ENCODE data around the gene ALG9.
A peak's percentile ranks its signal among the peaks of the same experiment; 100 is the strongest.
"Not testable (repeated sequence)": the region's sequence is repeated elsewhere in the genome, so short reads cannot be mapped to it uniquely, and the experiment has no call there.

The ALG9 gene, protein sequence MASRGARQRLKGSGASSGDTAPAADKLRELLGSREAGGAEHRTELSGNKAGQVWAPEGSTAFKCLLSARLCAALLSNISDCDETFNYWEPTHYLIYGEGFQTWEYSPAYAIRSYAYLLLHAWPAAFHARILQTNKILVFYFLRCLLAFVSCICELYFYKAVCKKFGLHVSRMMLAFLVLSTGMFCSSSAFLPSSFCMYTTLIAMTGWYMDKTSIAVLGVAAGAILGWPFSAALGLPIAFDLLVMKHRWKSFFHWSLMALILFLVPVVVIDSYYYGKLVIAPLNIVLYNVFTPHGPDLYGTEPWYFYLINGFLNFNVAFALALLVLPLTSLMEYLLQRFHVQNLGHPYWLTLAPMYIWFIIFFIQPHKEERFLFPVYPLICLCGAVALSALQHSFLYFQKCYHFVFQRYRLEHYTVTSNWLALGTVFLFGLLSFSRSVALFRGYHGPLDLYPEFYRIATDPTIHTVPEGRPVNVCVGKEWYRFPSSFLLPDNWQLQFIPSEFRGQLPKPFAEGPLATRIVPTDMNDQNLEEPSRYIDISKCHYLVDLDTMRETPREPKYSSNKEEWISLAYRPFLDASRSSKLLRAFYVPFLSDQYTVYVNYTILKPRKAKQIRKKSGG

GRCh38 chr11:111870886-111871692 lies at the start of gene ALG9:
TSS of gene ALG9 (minus strand) at chr11:111871581. CDS start at chr11:111871482, 99 bp downstream.
- peak; percentile 68 for DNase-seq (ENCODE audit: low spot score)

DNA sequence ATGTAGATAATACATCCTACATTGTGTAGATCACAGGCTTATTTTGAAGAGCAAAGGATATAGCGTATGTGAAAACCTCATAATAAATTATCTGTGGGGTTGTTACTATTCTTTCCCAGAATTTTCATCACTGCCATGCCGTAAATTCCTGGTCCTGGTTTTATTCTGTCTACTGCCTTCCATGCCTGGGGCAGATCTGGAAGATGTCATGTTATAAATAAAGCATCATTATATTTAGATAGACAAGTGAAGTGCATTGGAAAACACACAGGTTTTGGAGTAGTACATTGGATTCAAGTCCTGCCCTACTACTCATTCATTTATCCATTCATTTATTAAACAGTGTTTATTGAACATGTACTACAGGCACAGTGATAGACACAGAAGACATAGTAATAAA lies 49.5 kb upstream of the ALG9 start:
- no peak for DNase-seq (ENCODE audit: low spot score)

- no peak for DNase-seq (ENCODE audit: low spot score)
Measured at GRCh38 chr11:111918390-111919256, 47.2 kb upstream of the ALG9 start, which contains the start of gene C11orf52. TSS of gene C11orf52 (plus strand) at chr11:111918913. CDS start at chr11:111918973, 60 bp downstream.

DNA sequence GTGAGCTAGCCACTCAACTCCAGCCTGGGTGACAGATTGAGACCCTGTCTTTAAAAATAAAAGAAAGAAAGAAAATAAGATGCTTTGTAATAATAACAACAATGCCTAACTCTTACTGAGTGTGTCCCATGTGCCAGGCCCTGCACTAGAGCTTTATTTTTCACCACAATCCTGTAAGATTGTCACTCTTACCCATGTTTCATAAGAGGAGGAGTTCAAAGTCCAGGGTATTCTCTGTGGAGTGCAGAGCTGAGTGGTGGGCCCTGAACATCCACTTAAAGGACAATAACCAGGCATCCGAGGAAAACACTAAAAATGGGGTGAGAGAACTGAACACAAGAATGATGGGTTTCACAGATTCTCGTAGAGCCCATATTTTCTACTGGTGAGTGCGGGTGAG lies 46.4 kb upstream of the ALG9 start:
- no peak for DNase-seq (ENCODE audit: low spot score)

DNA sequence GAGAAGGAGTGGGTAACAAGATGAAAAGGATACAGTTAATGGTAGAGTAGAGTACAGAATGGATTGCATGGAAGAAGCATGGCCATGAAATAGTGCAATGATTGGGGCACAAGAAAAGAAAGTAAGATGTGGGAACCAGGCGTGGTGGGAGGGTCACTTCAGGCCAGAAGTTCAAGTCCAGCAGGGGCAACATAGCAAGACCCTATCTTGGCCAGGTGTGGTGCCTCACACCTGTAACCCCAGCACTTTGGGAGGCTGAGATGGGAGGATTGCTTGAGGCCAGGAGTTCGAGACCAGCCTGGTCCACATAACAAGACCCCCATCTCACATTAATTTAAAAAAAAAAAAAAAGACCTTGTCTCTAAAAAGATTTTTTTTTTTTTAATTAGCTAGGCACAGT lies 45.9 kb upstream of the ALG9 start:
- no peak for DNase-seq (ENCODE audit: low spot score)

GRCh38 chr11:111916768-111917167 lies 45.4 kb upstream of the ALG9 start:
- DNase-seq (ENCODE audit: low spot score), result no peak

- DNase-seq (ENCODE audit: low spot score), result peak; percentile 97
Measured at GRCh38 chr11:111913997-111914396, 42.6 kb upstream of the ALG9 start.

DNA sequence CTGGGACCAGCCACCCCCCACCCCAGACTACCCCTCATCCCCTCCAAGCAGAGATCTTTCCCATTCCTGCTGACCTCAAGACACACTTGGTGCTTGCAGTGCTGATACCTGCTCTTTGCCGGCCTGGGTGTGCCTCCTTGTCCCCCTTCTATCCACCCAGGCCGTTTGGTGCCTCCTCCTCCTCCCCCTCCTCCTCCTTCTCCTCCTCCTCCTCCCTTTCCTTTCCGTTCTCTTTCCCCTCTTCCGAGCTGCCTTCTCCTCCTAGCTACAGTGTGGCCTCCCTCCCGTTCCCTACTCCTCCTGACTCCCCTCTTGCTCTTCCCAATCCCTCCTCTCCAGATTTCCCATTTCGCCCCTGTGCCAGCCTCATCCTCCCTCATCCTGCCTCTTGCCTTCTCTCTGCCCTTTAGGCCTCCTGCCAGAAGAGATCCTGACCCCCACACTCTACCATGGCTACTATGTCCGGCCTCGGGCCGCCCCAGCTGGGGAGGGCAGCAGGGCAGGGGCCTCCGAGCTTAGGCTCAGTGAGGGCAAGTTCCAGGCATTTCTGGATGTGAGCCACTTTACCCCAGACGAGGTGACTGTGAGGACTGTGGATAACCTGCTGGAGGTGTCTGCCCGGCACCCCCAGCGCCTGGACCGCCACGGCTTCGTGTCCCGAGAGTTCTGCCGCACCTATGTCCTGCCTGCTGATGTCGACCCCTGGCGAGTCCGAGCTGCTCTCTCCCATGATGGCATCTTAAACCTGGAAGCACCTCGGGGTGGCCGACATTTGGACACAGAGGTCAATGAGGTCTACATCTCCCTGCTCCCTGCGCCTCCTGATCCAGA lies 41.9 kb upstream of the ALG9 start:
- DNase-seq (ENCODE audit: low spot score), result peak; percentile 61

DNA sequence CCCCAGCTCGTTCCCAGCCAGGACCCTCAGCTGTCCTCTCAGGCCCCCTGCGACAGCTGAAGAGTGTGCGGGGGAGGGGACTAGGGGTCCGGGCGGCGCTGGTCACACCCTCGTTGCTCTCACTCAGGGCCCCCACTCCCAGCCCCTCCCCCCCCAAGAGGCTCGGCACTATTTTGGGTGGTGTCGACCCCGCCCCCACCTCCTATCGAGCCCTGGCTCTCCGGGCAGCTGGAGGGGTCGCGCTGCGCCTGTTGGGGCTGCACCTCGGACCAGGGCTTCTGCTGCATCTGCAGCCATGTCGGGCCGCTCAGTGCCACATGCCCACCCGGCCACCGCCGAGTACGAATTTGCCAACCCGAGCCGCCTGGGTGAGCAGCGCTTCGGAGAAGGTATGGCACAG lies 41.2 kb upstream of the ALG9 start, which contains the start of gene HSPB2:
Gene HSPB2 (plus strand): TSS at position 200 of the 400 bp plus-strand sequence. CDS start 96 bp downstream, at position 296.
- peak; percentile 52 for DNase-seq (ENCODE audit: low spot score)

DNA sequence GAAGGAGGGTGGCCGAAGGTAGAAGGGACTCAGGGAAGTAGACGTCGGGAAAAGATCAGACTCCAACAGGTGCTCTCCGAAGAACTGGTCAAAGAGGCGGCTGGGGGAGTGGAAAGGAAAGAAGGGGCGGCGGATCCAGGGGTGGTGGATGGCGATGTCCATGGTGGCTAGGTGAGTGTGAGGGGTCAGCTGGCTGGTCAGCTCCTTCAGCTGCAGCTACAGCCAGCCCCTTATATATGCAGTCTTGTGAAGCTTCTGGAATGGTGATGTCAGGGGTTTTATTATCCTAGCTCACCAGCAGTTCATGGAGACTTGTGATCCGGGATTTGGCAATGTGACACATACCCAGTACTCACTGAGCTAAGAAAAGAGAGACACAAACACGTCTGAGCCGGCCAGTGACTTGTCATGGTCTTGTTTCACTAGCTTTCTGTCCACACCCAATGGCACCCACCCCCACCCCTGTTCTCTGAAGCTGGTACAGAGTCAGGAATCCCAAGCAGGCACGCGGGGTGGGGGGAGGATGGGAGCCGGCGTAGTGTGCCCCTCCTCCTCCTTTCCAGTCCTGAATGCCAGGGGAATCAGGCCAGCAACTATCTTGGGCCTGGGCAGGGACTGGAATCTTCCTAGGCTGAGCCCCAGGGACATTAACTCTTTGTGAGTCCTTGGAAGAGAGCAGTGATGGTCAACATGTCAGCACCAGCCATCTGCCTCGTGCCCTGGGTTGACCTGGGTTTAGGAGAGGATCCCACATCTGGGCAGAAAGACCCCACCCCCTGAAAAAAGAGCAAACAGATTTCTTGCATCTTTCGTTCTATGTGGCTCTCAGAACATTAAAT lies 40.4 kb upstream of the ALG9 start, which contains the start of gene CRYAB:
Gene CRYAB (minus strand): TSS at position 208 of the 839 bp plus-strand sequence. CDS start 46 bp downstream, at position 162.
- DNase-seq (ENCODE audit: low spot score), result peak; percentile 98

GRCh38 chr11:111910676-111911562 lies 39.5 kb upstream of the ALG9 start:
- DNase-seq (ENCODE audit: low spot score), result peak; percentile 97

DNA sequence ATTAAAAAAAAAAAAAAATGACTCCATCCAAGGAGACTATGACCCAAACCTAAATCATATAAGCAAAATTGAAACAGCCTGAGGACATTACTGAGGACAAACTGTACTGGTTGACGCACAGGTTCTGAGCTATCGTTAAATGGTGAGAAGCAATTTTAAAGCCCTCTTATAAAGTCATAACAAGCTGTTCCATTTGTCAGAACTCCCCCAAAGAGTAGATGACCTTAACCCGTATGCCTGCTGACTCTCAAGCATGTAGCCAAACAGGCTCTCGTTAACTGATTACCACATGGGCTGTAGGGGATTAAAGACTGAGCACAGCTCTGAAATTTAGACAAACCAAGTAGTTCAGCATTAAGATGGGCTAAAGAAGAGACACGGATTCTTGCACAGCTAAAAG lies 38.0 kb upstream of the ALG9 start:
- peak; percentile 37 for DNase-seq (ENCODE audit: low spot score)

GRCh38 chr11:111908639-111909305 lies 37.4 kb upstream of the ALG9 start:
- peak; percentile 47 for DNase-seq (ENCODE audit: low spot score)

DNA sequence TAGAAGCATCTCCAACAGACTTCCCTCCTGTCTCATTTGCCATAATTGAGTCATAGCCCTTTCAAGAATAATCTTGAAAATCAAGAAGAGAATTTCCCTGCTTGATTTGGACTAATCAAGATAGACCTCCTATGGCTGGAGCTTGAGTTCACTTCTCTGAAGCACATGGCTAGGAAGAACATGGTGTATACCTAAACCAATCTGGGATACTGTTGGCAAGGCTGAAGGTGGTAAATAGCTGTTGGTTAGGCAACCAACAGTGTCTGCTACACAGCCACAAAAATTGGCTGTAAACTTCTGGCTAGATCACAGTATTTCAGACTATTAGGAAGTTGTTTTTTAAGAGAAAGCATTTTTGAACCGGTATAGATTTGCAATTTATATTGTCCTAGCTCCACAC lies 35.3 kb upstream of the ALG9 start:
- no peak for DNase-seq (ENCODE audit: low spot score)

- no peak for DNase-seq (ENCODE audit: low spot score)
Measured at GRCh38 chr11:111905411-111905810, 34.0 kb upstream of the ALG9 start.

DNA sequence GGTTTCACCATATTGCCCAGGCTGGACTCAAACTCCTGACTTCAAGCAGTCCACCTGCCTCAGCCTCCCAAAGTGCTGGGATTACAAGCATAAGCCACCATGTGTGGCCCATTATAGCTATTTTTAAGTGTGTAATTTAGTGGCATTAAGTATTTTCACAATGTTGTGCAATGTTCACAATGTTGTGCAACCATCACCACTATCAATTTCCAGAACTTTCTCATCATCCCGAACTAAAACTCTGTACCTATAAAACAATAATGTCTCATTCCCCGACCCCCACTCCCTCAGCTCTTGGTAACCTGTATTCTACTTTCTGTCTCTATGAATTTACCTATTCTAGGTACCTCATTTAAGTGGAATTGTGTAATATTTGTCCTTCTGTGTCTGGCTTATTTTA lies 15.5 kb upstream of the ALG9 start:
- no peak for DNase-seq (ENCODE audit: low spot score)

DNA sequence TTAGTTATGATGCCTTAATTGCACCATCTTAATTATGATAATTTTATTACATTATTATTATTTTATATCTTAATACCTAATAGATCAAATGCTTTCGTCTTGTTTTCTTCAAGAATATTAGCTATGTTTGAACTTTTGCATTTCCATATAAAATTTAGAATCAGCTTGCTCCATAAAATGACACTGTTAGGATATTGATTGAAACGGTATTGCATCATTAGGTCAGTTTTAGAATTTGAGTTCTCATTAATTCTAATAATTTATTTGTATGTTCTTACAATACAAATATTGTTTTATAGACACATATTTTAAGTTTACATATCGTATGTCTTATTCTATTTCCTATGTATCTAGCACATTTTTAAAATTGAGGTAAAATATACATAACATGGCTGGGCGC lies 14.7 kb upstream of the ALG9 start:
- DNase-seq (ENCODE audit: low spot score), result no peak

- not testable (repeated sequence) for DNase-seq (ENCODE audit: low spot score)
Measured at GRCh38 chr11:111885053-111885452, 13.7 kb upstream of the ALG9 start.

Data from globus pallidus (tissue), 1 donor.